GM12878 (cell line): ENCODE data around the gene HMG20B.

Source experiments
- BCLAF1 ChIP-seq: fragments of 450-650 bp; IDR thresholded peaks from 2 replicates; pipeline ENCODE4 v1.6.1; 2017; ENCODE audit warnings: antibody characterized with exemption, mild to moderate bottlenecking, moderate library complexity
- FOXK2 ChIP-seq: fragments of 450-650 bp; IDR thresholded peaks from 2 replicates; pipeline ENCODE4 v1.6.1; 2017; ENCODE audit warnings: mild to moderate bottlenecking, moderate library complexity
- RB1 ChIP-seq: fragments of 450-650 bp; formaldehyde crosslinking; IDR thresholded peaks from 2 replicates; pipeline ENCODE4 v1.6.1; 2017; ENCODE audit warnings: mild to moderate bottlenecking, borderline replicate concordance
- ZBTB33 ChIP-seq: fragments of 450-650 bp; IDR thresholded peaks from 2 replicates; pipeline ENCODE4 v1.6.1; 2017; ENCODE audit warnings: mild to moderate bottlenecking

- TF ChIP-seq BCLAF1 (no peak), FOXK2 (no peak), ZBTB33 (no peak), RB1 (0 out of 2 replicates have a peak, but pooled peaks have one; percentile 3)
These were observed 46.3 kb downstream of the HMG20B start for GRCh38 chr19:3618811-3619630.
